Hepatocyte (in vitro differentiated cells): ENCODE data around the gene SEBOX.

Experiments used
- CTCF ChIP-seq: fragments of 200-600 bp; sonication (generic); IDR thresholded peaks from 2 replicates; pipeline ENCODE4 v1.5.1; 2016; ENCODE audit warnings: antibody characterized with exemption, mild to moderate bottlenecking; ENCODE audit not compliant: poor library complexity
- EZH2 ChIP-seq: fragments of 200-600 bp; sonication (generic); IDR thresholded peaks from 2 replicates; pipeline ENCODE4 v1.6.1; 2016; ENCODE audit warnings: antibody characterized with exemption, mild to moderate bottlenecking, borderline replicate concordance
- EZH2phosphoT487 ChIP-seq: fragments of 200-600 bp; sonication (generic); IDR thresholded peaks from one replicate; pipeline ENCODE4 v1.6.1; 2018; ENCODE audit warnings: antibody characterized with exemption, mild to moderate bottlenecking, low read depth, moderate library complexity; ENCODE audit not compliant: unreplicated experiment, severe bottlenecking

DNA sequence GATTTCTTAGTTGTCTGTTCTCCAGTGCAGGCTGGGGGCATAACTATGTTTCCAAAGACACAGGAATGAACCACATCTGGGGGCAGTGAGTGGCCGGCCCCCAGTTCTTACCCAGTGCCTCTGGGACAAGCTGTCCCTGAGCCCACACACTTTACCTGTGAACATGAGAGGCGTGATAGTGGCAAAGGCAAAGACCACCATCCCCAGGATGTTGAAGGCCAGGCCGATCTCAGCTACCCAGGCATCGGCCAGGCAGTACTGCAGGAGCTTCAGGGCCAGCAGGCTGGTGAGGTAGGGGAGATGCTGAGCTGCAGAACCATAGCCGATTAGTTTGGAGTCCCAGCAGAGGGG is 39.4 kb upstream of the SEBOX start:
- TF ChIP-seq CTCF: no peak
- TF ChIP-seq EZH2phosphoT487: no peak
- TF ChIP-seq EZH2: no peak
